Measurements from ENCODE around the gene CORO6. TPM values are rescaled to one million over a fixed set of nuclear protein-coding genes. Genes with fewer than 3 reads are reported as not detected.

The CORO6 gene
- total and polyA plus RNA-seq, 2 of the 13 experiments (the other 11 are each of a cell fraction or from before 2014, with no cell fraction given): 0.42 to 0.82 TPM

- TF ChIP-seq NFKB2 (CRISPR knock-in tag; IDR thresholded peaks at IDR 0.05; ENCODE audit: borderline replicate concordance) (0 out of 2 replicates have a peak, but pooled peaks have one; percentile 51), ZNF350 (CRISPR knock-in tag; IDR thresholded peaks at IDR 0.05; ENCODE audit: borderline replicate concordance, low read depth) (no peak), KDM6A (CRISPR knock-in tag; IDR thresholded peaks at IDR 0.05; ENCODE audit: low read depth) (no peak), ZFP41 (CRISPR knock-in tag; IDR thresholded peaks at IDR 0.05; ENCODE audit: borderline replicate concordance) (0 out of 2 replicates have a peak, but pooled peaks have one; percentile 6), THAP11 (CRISPR knock-in tag; IDR thresholded peaks at IDR 0.05) (0 out of 2 replicates have a peak, but pooled peaks have one; percentile 9), HNRNPLL (IDR thresholded peaks at IDR 0.05; ENCODE audit: low read depth, low read length, poor library complexity, severe bottlenecking) (peak; percentile 12), HOXA5 (CRISPR knock-in tag; IDR thresholded peaks at IDR 0.05) (0 out of 2 replicates have a peak, but pooled peaks have one; percentile 9), REL (CRISPR knock-in tag; conservative IDR thresholded peaks at IDR 0.05) (0 out of 2 replicates have a peak, but pooled peaks have one; percentile 6), ARID2 (CRISPR knock-in tag; IDR thresholded peaks at IDR 0.05; ENCODE audit: borderline replicate concordance) (0 out of 2 replicates have a peak, but pooled peaks have one; percentile 15), HNRNPK (IDR thresholded peaks at IDR 0.05; ENCODE audit: low read depth, low read length, poor library complexity, severe bottlenecking) (no peak), PHF21A (CRISPR knock-in tag; IDR thresholded peaks at IDR 0.05) (0 out of 2 replicates have a peak, but pooled peaks have one; percentile 32), BRD4 (CRISPR knock-in tag; IDR thresholded peaks at IDR 0.05) (0 out of 2 replicates have a peak, but pooled peaks have one; percentile 20), ZNF274 (CRISPR knock-in tag; IDR thresholded peaks at IDR 0.05) (0 out of 2 replicates have a peak, but pooled peaks have one; percentile 46)
These were observed 4.2 kb downstream of the CORO6 start (continued) for GRCh38 chr17:29618272-29619065.
